Testis (tissue), 2 donors: ENCODE data around the gene ADGRA1.

Experiments used
- POLR2A ChIP-seq: fragments of 450-650 bp; IDR thresholded peaks from one replicate; pipeline ENCODE4 v1.6.1; 2017; ENCODE audit warnings: antibody characterized with exemption, mild to moderate bottlenecking, moderate library complexity
- TF ChIP-seq, protein P1 (sequence below), 3 experiments: fragments of 450-650 bp in 2 of 3; fragments of 200-600 bp in 1 of 3; sonication (generic) in 1 of 3; IDR thresholded peaks; one replicate each; pipeline ENCODE4 v1.5.1; 2016 to 2019; ENCODE audit warnings: antibody characterized with exemption in 3 of 3, mild to moderate bottlenecking in 2 of 3, moderate library complexity in 1 of 3

DNA sequence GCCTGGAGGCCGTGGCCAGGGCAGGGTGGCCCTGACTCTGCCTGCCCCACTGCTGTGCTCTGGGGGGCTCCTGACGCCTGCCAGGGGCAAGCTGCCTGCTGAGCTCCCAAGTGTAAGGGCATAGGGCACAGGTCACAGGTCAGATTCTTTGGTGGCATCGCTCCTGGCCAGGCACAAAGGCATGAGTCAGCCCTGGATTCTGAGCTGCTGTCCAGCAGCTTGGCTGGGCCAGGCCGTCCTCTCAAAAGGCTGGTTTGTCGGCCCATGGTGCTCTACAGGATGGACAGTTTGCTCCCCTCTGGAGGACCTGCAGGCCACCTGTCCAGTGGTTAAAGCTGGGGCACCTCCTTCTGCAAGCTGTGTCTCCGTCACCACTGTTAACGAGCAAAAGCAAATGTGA is 2.9 kb downstream of the ADGRA1 start:
- TF ChIP-seq, protein P1, sequence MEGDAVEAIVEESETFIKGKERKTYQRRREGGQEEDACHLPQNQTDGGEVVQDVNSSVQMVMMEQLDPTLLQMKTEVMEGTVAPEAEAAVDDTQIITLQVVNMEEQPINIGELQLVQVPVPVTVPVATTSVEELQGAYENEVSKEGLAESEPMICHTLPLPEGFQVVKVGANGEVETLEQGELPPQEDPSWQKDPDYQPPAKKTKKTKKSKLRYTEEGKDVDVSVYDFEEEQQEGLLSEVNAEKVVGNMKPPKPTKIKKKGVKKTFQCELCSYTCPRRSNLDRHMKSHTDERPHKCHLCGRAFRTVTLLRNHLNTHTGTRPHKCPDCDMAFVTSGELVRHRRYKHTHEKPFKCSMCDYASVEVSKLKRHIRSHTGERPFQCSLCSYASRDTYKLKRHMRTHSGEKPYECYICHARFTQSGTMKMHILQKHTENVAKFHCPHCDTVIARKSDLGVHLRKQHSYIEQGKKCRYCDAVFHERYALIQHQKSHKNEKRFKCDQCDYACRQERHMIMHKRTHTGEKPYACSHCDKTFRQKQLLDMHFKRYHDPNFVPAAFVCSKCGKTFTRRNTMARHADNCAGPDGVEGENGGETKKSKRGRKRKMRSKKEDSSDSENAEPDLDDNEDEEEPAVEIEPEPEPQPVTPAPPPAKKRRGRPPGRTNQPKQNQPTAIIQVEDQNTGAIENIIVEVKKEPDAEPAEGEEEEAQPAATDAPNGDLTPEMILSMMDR (IDR thresholded peaks at IDR 0.05): no peak
- no peak for TF ChIP-seq POLR2A
